Endothelial cell of umbilical vein (primary cell): ENCODE results near the gene APBB2. TPM values are rescaled to one million over a fixed set of nuclear protein-coding genes. Genes with fewer than 3 reads are reported as not detected.

Source experiments
- BruUV-seq: library from RNA; stranded (reverse); fragments of 400-500 nt; replicated peaks from 2 replicates; lab custom pipeline; 2021; lab: Mats Ljungman, UMichigan
- CTCF ChIA-PET: fragments of 300-600, 350-600 bp; sonication (Branson Sonifier 250); formaldehyde crosslinking; loops from one replicate; lab custom pipeline; 2021; ENCODE audit warnings: antibody characterized with exemption, inconsistent platforms; lab: Charles Lee
- POLR2A ChIA-PET: fragments of 300-600, 350-600 bp; sonication (Branson Sonifier 250); formaldehyde crosslinking; loops from one replicate; lab custom pipeline; 2021; ENCODE audit warnings: antibody characterized with exemption, inconsistent platforms; lab: Charles Lee
- DNase-seq: peaks from one replicate; pipeline ENCODE4 v3.0.0-alpha.2; 2011; ENCODE audit warnings: low read depth, low spot score
- FAIRE-seq: peaks from 2 replicates; lab custom pipeline; 2011; peaks lifted over from hg19 to GRCh38; lab: Jason Lieb, UNC
- H2AFZ ChIP-seq: 2 replicates; pipeline ENCODE4 v1.6.0; 2012; ENCODE audit warnings: low read depth, low read length, control low read depth, inconsistent platforms
- H3K27ac ChIP-seq: 2 replicates; pipeline ENCODE4 v1.5.1; 2011; ENCODE audit warnings: low read depth, mild to moderate bottlenecking, control low read depth, low read length, moderate library complexity; ENCODE audit not compliant: insufficient read depth
- H3K27me3 ChIP-seq, 2 experiments: 2 replicates each; pipeline versions ENCODE4 v1.6.0 to v1.6.1; 2011; ENCODE audit warnings: low read length in 2 of 2, mixed read lengths in 1 of 2; ENCODE audit not compliant: control insufficient read depth in 2 of 2, insufficient read depth in 2 of 2
- H3K36me3 ChIP-seq, 2 experiments: 2 replicates in 1 of 2; 3 replicates in 1 of 2; pipeline ENCODE4 v1.5.1; 2011; ENCODE audit warnings: low read length in 2 of 2, mild to moderate bottlenecking in 1 of 2, moderate library complexity in 1 of 2; ENCODE audit not compliant: control insufficient read depth in 2 of 2, insufficient read depth in 2 of 2; ENCODE audit errors: extremely low read depth in 1 of 2
- H3K4me1 ChIP-seq: 3 replicates; pipeline ENCODE4 v1.5.1; 2011; ENCODE audit warnings: mild to moderate bottlenecking, low read length; ENCODE audit not compliant: control insufficient read depth, insufficient read depth; ENCODE audit errors: extremely low read depth
- H3K4me2 ChIP-seq: 2 replicates; pipeline ENCODE4 v1.6.1; 2011; ENCODE audit warnings: low read length, control low read depth, mixed read lengths; ENCODE audit not compliant: insufficient read depth
- H3K4me3 ChIP-seq, 3 experiments: fragments of 200-600 bp in 1 of 3; sonication (generic), shearing (Covaris generic) in 1 of 3; replicated peaks in 1 of 3; 2 replicates each; pipeline ENCODE4 v1.5.1; 2011 to 2016; ENCODE audit warnings: control low read depth in 3 of 3, low read length in 3 of 3, mild to moderate bottlenecking in 2 of 3, inconsistent platforms in 1 of 3, low read depth in 1 of 3, moderate library complexity in 1 of 3; ENCODE audit not compliant: insufficient read depth in 1 of 3
- H3K79me2 ChIP-seq: 2 replicates; pipeline ENCODE4 v1.6.0; 2012; ENCODE audit warnings: low read length, inconsistent platforms; ENCODE audit not compliant: control insufficient read depth, insufficient read depth
- H3K9ac ChIP-seq: replicated peaks from 2 replicates; pipeline ENCODE3; 2011; ENCODE audit warnings: low read length, control low read depth; ENCODE audit not compliant: insufficient read depth; ENCODE audit errors: extremely low read depth
- H3K9me1 ChIP-seq: replicated peaks from 3 replicates; pipeline ENCODE4 v1.6.0; 2011; ENCODE audit warnings: mild to moderate bottlenecking, low read length; ENCODE audit not compliant: control insufficient read depth, insufficient read depth; ENCODE audit errors: extremely low read depth
- H3K9me3 ChIP-seq: replicated peaks from 2 replicates; pipeline ENCODE4 v1.5.1; 2012; ENCODE audit warnings: low read length, inconsistent platforms; ENCODE audit not compliant: control insufficient read depth, insufficient read depth
- H4K20me1 ChIP-seq: replicated peaks from 2 replicates; pipeline ENCODE3; 2011; ENCODE audit warnings: mild to moderate bottlenecking, low read length; ENCODE audit not compliant: control insufficient read depth, insufficient read depth; ENCODE audit errors: extremely low read depth
- CTCF ChIP-seq, 2 donors: IDR thresholded peaks; 1 replicate in 1 of 2; 2 replicates in 1 of 2; pipeline ENCODE4 v1.5.1; 2011; ENCODE audit warnings: low read length in 2 of 2, mild to moderate bottlenecking in 2 of 2, moderate library complexity in 2 of 2, control low read depth in 1 of 2, inconsistent platforms in 1 of 2, low read depth in 1 of 2; ENCODE audit not compliant: insufficient read depth in 1 of 2; ENCODE audit errors: extremely low read depth in 1 of 2
- EZH2 ChIP-seq: IDR thresholded peaks from 2 replicates; pipeline ENCODE4 v1.6.1; 2012; ENCODE audit warnings: borderline replicate concordance, low read depth, mild to moderate bottlenecking, moderate library complexity, low read length, inconsistent platforms; ENCODE audit not compliant: severe bottlenecking
- FOS ChIP-seq: IDR thresholded peaks from 2 replicates; pipeline ENCODE4 v1.6.1; 2011; ENCODE audit warnings: mild to moderate bottlenecking, low read length, moderate library complexity, borderline replicate concordance; ENCODE audit not compliant: insufficient read depth
- GATA2 ChIP-seq: IDR thresholded peaks from 2 replicates; pipeline ENCODE4 v1.7.0; 2011; ENCODE audit warnings: low read depth, mild to moderate bottlenecking, moderate library complexity, mixed read lengths, low read length; ENCODE audit not compliant: insufficient read length, insufficient read depth
- JUN ChIP-seq: IDR thresholded peaks from 2 replicates; pipeline ENCODE4 v1.6.1; 2011; ENCODE audit warnings: borderline replicate concordance, low read depth; ENCODE audit not compliant: insufficient read length, insufficient read depth
- MAX ChIP-seq: IDR thresholded peaks from 2 replicates; pipeline ENCODE4 v1.6.1; 2011; ENCODE audit not compliant: insufficient read depth, insufficient read length
- MYC ChIP-seq: IDR thresholded peaks from one replicate; pipeline ENCODE4 v1.6.1; 2011; ENCODE audit warnings: mild to moderate bottlenecking, low read depth, low read length
- POLR2A ChIP-seq: IDR thresholded peaks from 2 replicates; pipeline ENCODE4 v1.6.1; 2012; ENCODE audit warnings: low read depth, mild to moderate bottlenecking, control low read depth, low read length
- POLR2AphosphoS5 ChIP-seq: IDR thresholded peaks from 2 replicates; pipeline ENCODE4 v1.6.1; 2012; ENCODE audit warnings: low read depth, mild to moderate bottlenecking, control low read depth, low read length, moderate library complexity; ENCODE audit not compliant: insufficient read depth
- dilution Hi-C: fragments of 300-500 bp; cut with MboI; formaldehyde crosslinking; loops from one replicate; pipeline ENCODE4 v1.15.0; 2019; ENCODE audit warnings: low sequenced_read_pairs; ENCODE audit not compliant: extremely low pct_ligation_motif_present
- intact Hi-C: fragments of 100-400 bp; cut with micrococcal nuclease; formaldehyde crosslinking; loops from one replicate; pipeline ENCODE4 v1.10.0; 2022
- polyA plus RNA-seq, 4 experiments: library from polyadenylated mRNA; depleted of rRNA in 3 of 4; stranded (reverse) in 3 of 4; unstranded in 1 of 4; fragments of >200 nt; gene quantifications; 2 replicates each; pipeline versions ENCODE4 v1.2.1 to v1.2.3, GENCODE V29; 2011 to 2012; ENCODE audit warnings: missing spikeins in 1 of 4
- total RNA-seq: library from RNA; stranded (reverse); gene quantifications from 2 replicates; pipeline ENCODE4 v1.2.3, GENCODE V29; 2021

APBB2 gene
- total and polyA plus RNA-seq, 2 donors (not counting 3 experiments of a cell fraction or from before 2014, with no cell fraction given), result 79.8 to 124 TPM

- intact Hi-C loops (no loop called here), dilution Hi-C loops (no loop called here)
- H3K27ac ChIP-seq, result no peak overlapping the region
- H3K27me3 ChIP-seq, result no peaks in the 10 kb centered on the region
- H3K9me3 ChIP-seq, result no peaks in the 10 kb centered on the region
- FAIRE-seq, result no peak
- H3K79me2 ChIP-seq, result peaks cover 43% of the 10 kb centered on the region
- no peak overlapping the region for H3K9ac ChIP-seq
- H3K4me1 ChIP-seq, result peaks cover 8% of the 10 kb centered on the region
- H2AFZ ChIP-seq, result no peak overlapping the region
- no peak overlapping the region for H3K4me2 ChIP-seq
- ChIA-PET POLR2A (no interaction called here), CTCF (no interaction called here)
- TF ChIP-seq CTCF (IDR thresholded peaks at IDR 0.05; ENCODE audit: extremely low read depth in 1 of 2, insufficient read depth in 1 of 2, low read depth in 1 of 2, low read length in 2 of 2) (no peak), JUN (no peak), POLR2AphosphoS5 (no peak), EZH2 (no peak), GATA2 (no peak), MAX (no peak), FOS (no peak), MYC (no peak), POLR2A (no peak)
- no peak for DNase-seq
- H4K20me1 ChIP-seq, result no peaks in the 10 kb centered on the region
- no peak overlapping the region for H3K4me3 ChIP-seq
- H3K36me3 ChIP-seq, result peaks cover 0 to 3% of the 10 kb centered on the region in 2 experiments
- no peaks in the 10 kb centered on the region for H3K9me1 ChIP-seq
- no TSS peak for BruUV-seq
Observed at GRCh38 chr4:40966091-40966490, 248.3 kb downstream of the APBB2 start.
